Endothelial cell of umbilical vein (primary cell): ENCODE data around the gene EPS8L1. TPM values are rescaled to one million over a fixed set of nuclear protein-coding genes. Genes with fewer than 3 reads are reported as not detected.

Experiments
- BruUV-seq: library from RNA; stranded (reverse); fragments of 400-500 nt; replicated peaks from 2 replicates; lab custom pipeline; 2021; lab: Mats Ljungman, UMichigan
- CTCF ChIA-PET: fragments of 300-600, 350-600 bp; sonication (Branson Sonifier 250); formaldehyde crosslinking; loops from one replicate; lab custom pipeline; 2021; ENCODE audit warnings: antibody characterized with exemption, inconsistent platforms; lab: Charles Lee
- POLR2A ChIA-PET: fragments of 300-600, 350-600 bp; sonication (Branson Sonifier 250); formaldehyde crosslinking; loops from one replicate; lab custom pipeline; 2021; ENCODE audit warnings: antibody characterized with exemption, inconsistent platforms; lab: Charles Lee
- DNase-seq: peaks from one replicate; pipeline ENCODE4 v3.0.0-alpha.2; 2011; ENCODE audit warnings: low read depth, low spot score
- FAIRE-seq: peaks from 2 replicates; lab custom pipeline; 2011; peaks lifted over from hg19 to GRCh38; lab: Jason Lieb, UNC
- H2AFZ ChIP-seq: 2 replicates; pipeline ENCODE4 v1.6.0; 2012; ENCODE audit warnings: low read depth, low read length, control low read depth, inconsistent platforms
- H3K27ac ChIP-seq: 2 replicates; pipeline ENCODE4 v1.5.1; 2011; ENCODE audit warnings: low read depth, mild to moderate bottlenecking, control low read depth, low read length, moderate library complexity; ENCODE audit not compliant: insufficient read depth
- H3K27me3 ChIP-seq, 2 experiments: 2 replicates each; pipeline versions ENCODE4 v1.6.0 to v1.6.1; 2011; ENCODE audit warnings: low read length in 2 of 2, mixed read lengths in 1 of 2; ENCODE audit not compliant: control insufficient read depth in 2 of 2, insufficient read depth in 2 of 2
- H3K36me3 ChIP-seq, 2 experiments: 2 replicates in 1 of 2; 3 replicates in 1 of 2; pipeline ENCODE4 v1.5.1; 2011; ENCODE audit warnings: low read length in 2 of 2, mild to moderate bottlenecking in 1 of 2, moderate library complexity in 1 of 2; ENCODE audit not compliant: control insufficient read depth in 2 of 2, insufficient read depth in 2 of 2; ENCODE audit errors: extremely low read depth in 1 of 2
- H3K4me1 ChIP-seq: 3 replicates; pipeline ENCODE4 v1.5.1; 2011; ENCODE audit warnings: mild to moderate bottlenecking, low read length; ENCODE audit not compliant: control insufficient read depth, insufficient read depth; ENCODE audit errors: extremely low read depth
- H3K4me2 ChIP-seq: 2 replicates; pipeline ENCODE4 v1.6.1; 2011; ENCODE audit warnings: low read length, control low read depth, mixed read lengths; ENCODE audit not compliant: insufficient read depth
- H3K4me3 ChIP-seq, 3 experiments: fragments of 200-600 bp in 1 of 3; sonication (generic), shearing (Covaris generic) in 1 of 3; replicated peaks in 1 of 3; 2 replicates each; pipeline ENCODE4 v1.5.1; 2011 to 2016; ENCODE audit warnings: control low read depth in 3 of 3, low read length in 3 of 3, mild to moderate bottlenecking in 2 of 3, inconsistent platforms in 1 of 3, low read depth in 1 of 3, moderate library complexity in 1 of 3; ENCODE audit not compliant: insufficient read depth in 1 of 3
- H3K79me2 ChIP-seq: 2 replicates; pipeline ENCODE4 v1.6.0; 2012; ENCODE audit warnings: low read length, inconsistent platforms; ENCODE audit not compliant: control insufficient read depth, insufficient read depth
- H3K9ac ChIP-seq: replicated peaks from 2 replicates; pipeline ENCODE3; 2011; ENCODE audit warnings: low read length, control low read depth; ENCODE audit not compliant: insufficient read depth; ENCODE audit errors: extremely low read depth
- H3K9me1 ChIP-seq: replicated peaks from 3 replicates; pipeline ENCODE4 v1.6.0; 2011; ENCODE audit warnings: mild to moderate bottlenecking, low read length; ENCODE audit not compliant: control insufficient read depth, insufficient read depth; ENCODE audit errors: extremely low read depth
- H3K9me3 ChIP-seq: replicated peaks from 2 replicates; pipeline ENCODE4 v1.5.1; 2012; ENCODE audit warnings: low read length, inconsistent platforms; ENCODE audit not compliant: control insufficient read depth, insufficient read depth
- H4K20me1 ChIP-seq: replicated peaks from 2 replicates; pipeline ENCODE3; 2011; ENCODE audit warnings: mild to moderate bottlenecking, low read length; ENCODE audit not compliant: control insufficient read depth, insufficient read depth; ENCODE audit errors: extremely low read depth
- EZH2 ChIP-seq: IDR thresholded peaks from 2 replicates; pipeline ENCODE4 v1.6.1; 2012; ENCODE audit warnings: borderline replicate concordance, low read depth, mild to moderate bottlenecking, moderate library complexity, low read length, inconsistent platforms; ENCODE audit not compliant: severe bottlenecking
- FOS ChIP-seq: IDR thresholded peaks from 2 replicates; pipeline ENCODE4 v1.6.1; 2011; ENCODE audit warnings: mild to moderate bottlenecking, low read length, moderate library complexity, borderline replicate concordance; ENCODE audit not compliant: insufficient read depth
- GATA2 ChIP-seq: IDR thresholded peaks from 2 replicates; pipeline ENCODE4 v1.7.0; 2011; ENCODE audit warnings: low read depth, mild to moderate bottlenecking, moderate library complexity, mixed read lengths, low read length; ENCODE audit not compliant: insufficient read length, insufficient read depth
- JUN ChIP-seq: IDR thresholded peaks from 2 replicates; pipeline ENCODE4 v1.6.1; 2011; ENCODE audit warnings: borderline replicate concordance, low read depth; ENCODE audit not compliant: insufficient read length, insufficient read depth
- MYC ChIP-seq: IDR thresholded peaks from one replicate; pipeline ENCODE4 v1.6.1; 2011; ENCODE audit warnings: mild to moderate bottlenecking, low read depth, low read length
- POLR2A ChIP-seq: IDR thresholded peaks from 2 replicates; pipeline ENCODE4 v1.6.1; 2012; ENCODE audit warnings: low read depth, mild to moderate bottlenecking, control low read depth, low read length
- POLR2AphosphoS5 ChIP-seq: IDR thresholded peaks from 2 replicates; pipeline ENCODE4 v1.6.1; 2012; ENCODE audit warnings: low read depth, mild to moderate bottlenecking, control low read depth, low read length, moderate library complexity; ENCODE audit not compliant: insufficient read depth
- dilution Hi-C: fragments of 300-500 bp; cut with MboI; formaldehyde crosslinking; loops from one replicate; pipeline ENCODE4 v1.15.0; 2019; ENCODE audit warnings: low sequenced_read_pairs; ENCODE audit not compliant: extremely low pct_ligation_motif_present
- intact Hi-C: fragments of 100-400 bp; cut with micrococcal nuclease; formaldehyde crosslinking; loops from one replicate; pipeline ENCODE4 v1.10.0; 2022
- polyA plus RNA-seq, 4 experiments: library from polyadenylated mRNA; depleted of rRNA in 3 of 4; stranded (reverse) in 3 of 4; unstranded in 1 of 4; fragments of >200 nt; gene quantifications; 2 replicates each; pipeline versions ENCODE4 v1.2.1 to v1.2.3, GENCODE V29; 2011 to 2012; ENCODE audit warnings: missing spikeins in 1 of 4
- total RNA-seq: library from RNA; stranded (reverse); gene quantifications from 2 replicates; pipeline ENCODE4 v1.2.3, GENCODE V29; 2021
- TF ChIP-seq, protein P1 (sequence below): IDR thresholded peaks from 2 replicates; pipeline ENCODE4 v1.6.1; 2011; ENCODE audit not compliant: insufficient read depth, insufficient read length
- TF ChIP-seq, protein P2 (sequence below), 2 donors: IDR thresholded peaks; 1 replicate in 1 of 2; 2 replicates in 1 of 2; pipeline ENCODE4 v1.5.1; 2011; ENCODE audit warnings: low read length in 2 of 2, mild to moderate bottlenecking in 2 of 2, moderate library complexity in 2 of 2, control low read depth in 1 of 2, inconsistent platforms in 1 of 2, low read depth in 1 of 2; ENCODE audit not compliant: insufficient read depth in 1 of 2; ENCODE audit errors: extremely low read depth in 1 of 2

The EPS8L1 gene
- total and polyA plus RNA-seq, 2 donors (not counting 3 experiments of a cell fraction or from before 2014, with no cell fraction given): 15.9 to 28.9 TPM

DNA sequence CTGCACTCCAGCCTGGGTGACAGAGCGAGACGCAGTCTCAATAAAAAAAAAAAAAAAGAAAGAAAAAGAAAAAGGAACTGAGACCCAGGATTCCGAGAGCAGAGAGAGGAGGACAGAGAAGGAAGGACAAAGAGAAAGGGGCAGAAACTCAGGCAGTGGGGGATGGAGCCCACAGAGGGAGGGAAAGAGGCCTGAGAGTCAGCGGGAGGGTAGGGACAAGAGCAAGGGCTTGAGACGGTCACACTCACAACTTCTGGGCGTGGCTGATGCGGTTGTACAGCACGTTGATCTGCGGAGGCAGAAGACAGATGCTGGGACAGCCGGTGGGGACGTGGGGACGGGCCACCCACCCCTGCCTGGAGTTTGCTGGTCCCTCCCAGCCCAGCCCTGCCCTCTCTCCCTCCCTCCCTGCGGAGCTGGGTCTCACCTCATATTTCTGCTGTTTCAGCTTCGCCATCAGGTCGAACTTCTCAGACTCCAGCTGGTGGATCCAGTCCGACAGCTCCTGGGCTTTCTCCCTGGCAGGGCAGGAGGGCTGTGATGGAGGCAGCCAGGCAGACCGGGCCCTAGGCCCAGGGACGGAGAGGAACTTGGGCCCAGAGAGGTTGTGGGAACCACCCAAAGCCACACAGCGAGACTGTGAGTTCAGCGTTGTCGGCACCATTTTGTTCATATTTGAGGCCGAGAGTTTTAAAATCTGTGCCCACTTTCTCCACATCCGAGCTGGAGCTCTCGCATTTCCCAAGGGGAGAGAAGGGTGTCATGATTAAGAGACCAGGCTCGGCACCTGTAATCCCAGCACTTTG lies 58.2 kb downstream of the EPS8L1 start:
- Histone ChIP-seq H3K79me2 (no peaks in the 10 kb centered on the region), H3K9me1 (no peaks in the 10 kb centered on the region), H3K9ac (no peak overlapping the region), H3K4me3 (no peak overlapping the region), H3K36me3 (no peaks in the 10 kb centered on the region), H3K4me1 (no peaks in the 10 kb centered on the region), H3K27ac (no peak overlapping the region), H3K4me2 (no peak overlapping the region), H3K27me3 (peaks cover 0 to 4% of the 10 kb centered on the region in 2 experiments), H3K9me3 (no peaks in the 10 kb centered on the region), H4K20me1 (no peaks in the 10 kb centered on the region), H2AFZ (no peak overlapping the region)
- CTCF ChIA-PET: interaction anchor here (0.6 to 2.9 kb wide), 12 partner anchors 7 to 652 kb away, joined by 3 to 51 read pairs (median 5); partner anchors contain the start of genes PPP1R12C and RDH13
- dilution Hi-C loops: no loop called here
- FAIRE-seq: no peak
- TF ChIP-seq GATA2 (no peak), EZH2 (no peak), FOS (no peak)
- BruUV-seq: no TSS peak
- intact Hi-C loops: loop anchor here (10.0 kb wide), 1 partner anchor 459 kb away; no protein-coding TSS in a partner anchor
- no peak for DNase-seq
- POLR2A ChIA-PET: no interaction called here

DNA sequence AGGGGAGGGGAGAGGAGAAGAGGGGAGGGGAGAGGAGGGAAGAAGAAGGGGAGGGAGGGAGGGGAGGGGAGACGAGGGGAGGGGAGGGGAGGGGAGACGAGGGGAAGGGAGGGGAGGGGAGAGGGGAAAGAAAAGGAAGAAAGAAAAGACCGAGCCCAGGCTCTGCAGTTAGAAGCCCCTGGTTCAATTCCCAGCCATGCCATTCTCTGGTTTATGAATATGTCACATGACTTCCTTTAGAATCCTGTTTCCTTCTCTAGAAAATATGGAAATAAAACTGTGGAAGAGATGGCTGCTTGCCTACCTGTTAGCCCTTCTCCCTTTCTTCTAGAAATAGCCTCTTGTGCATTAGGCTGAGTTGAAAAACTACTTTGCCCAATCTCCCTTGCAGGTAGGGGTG lies 59.1 kb downstream of the EPS8L1 start:
- dilution Hi-C loops (no loop called here), intact Hi-C loops (loop anchor here (10.0 kb wide), 1 partner anchor 460 kb away; no protein-coding TSS in a partner anchor)
- no peaks in the 10 kb centered on the region for H3K79me2 ChIP-seq
- no peak for FAIRE-seq
- H3K9ac ChIP-seq: no peak overlapping the region
- H3K27ac ChIP-seq: no peak overlapping the region
- no peaks in the 10 kb centered on the region for H4K20me1 ChIP-seq
- TF ChIP-seq FOS (no peak), POLR2AphosphoS5 (no peak), MYC (no peak), EZH2 (no peak), POLR2A (no peak), JUN (no peak), GATA2 (no peak)
- TF ChIP-seq, protein P1, sequence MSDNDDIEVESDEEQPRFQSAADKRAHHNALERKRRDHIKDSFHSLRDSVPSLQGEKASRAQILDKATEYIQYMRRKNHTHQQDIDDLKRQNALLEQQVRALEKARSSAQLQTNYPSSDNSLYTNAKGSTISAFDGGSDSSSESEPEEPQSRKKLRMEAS: no peak
- TF ChIP-seq, protein P2, sequence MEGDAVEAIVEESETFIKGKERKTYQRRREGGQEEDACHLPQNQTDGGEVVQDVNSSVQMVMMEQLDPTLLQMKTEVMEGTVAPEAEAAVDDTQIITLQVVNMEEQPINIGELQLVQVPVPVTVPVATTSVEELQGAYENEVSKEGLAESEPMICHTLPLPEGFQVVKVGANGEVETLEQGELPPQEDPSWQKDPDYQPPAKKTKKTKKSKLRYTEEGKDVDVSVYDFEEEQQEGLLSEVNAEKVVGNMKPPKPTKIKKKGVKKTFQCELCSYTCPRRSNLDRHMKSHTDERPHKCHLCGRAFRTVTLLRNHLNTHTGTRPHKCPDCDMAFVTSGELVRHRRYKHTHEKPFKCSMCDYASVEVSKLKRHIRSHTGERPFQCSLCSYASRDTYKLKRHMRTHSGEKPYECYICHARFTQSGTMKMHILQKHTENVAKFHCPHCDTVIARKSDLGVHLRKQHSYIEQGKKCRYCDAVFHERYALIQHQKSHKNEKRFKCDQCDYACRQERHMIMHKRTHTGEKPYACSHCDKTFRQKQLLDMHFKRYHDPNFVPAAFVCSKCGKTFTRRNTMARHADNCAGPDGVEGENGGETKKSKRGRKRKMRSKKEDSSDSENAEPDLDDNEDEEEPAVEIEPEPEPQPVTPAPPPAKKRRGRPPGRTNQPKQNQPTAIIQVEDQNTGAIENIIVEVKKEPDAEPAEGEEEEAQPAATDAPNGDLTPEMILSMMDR (IDR thresholded peaks at IDR 0.05; ENCODE audit: extremely low read depth in 1 of 2, insufficient read depth in 1 of 2, low read depth in 1 of 2, low read length in 2 of 2): no peak
- CTCF ChIA-PET: interaction anchor here (2.8 kb wide), 1 partner anchor 254 kb away, joined by 24 read pairs; no protein-coding TSS in a partner anchor
- H3K4me3 ChIP-seq: no peak overlapping the region
- H3K9me3 ChIP-seq: no peaks in the 10 kb centered on the region
- H2AFZ ChIP-seq: no peak overlapping the region
- no peak for DNase-seq
- no peaks in the 10 kb centered on the region for H3K9me1 ChIP-seq
- no peaks in the 10 kb centered on the region for H3K36me3 ChIP-seq
- POLR2A ChIA-PET: no interaction called here
- H3K27me3 ChIP-seq: peaks cover 0 to 4% of the 10 kb centered on the region in 2 experiments
- H3K4me2 ChIP-seq: no peak overlapping the region
- BruUV-seq: no TSS peak
- no peaks in the 10 kb centered on the region for H3K4me1 ChIP-seq
